Ovary (tissue), 9 donors: Measurements from ENCODE around the gene FBXL4. TPM values are rescaled to one million over a fixed set of nuclear protein-coding genes. Genes with fewer than 3 reads are reported as not detected.

Experiments used
- DNase-seq, 5 donors: peaks; one replicate each; pipeline ENCODE4 v3.0.0-alpha.2; 2019 to 2020
- H3K27ac ChIP-seq, 2 donors: fragments of 200-600 bp; one replicate each; pipeline versions ENCODE4 v1.5.1 to v1.8.0; 2019 to 2022
- H3K27me3 ChIP-seq: fragments of 200-600 bp; one replicate; pipeline ENCODE4 v1.8.0; 2022
- H3K36me3 ChIP-seq: fragments of 200-600 bp; sonication (generic); one replicate; pipeline ENCODE4 v1.5.1; 2019
- H3K4me1 ChIP-seq: one replicate; pipeline ENCODE4 v1.8.1; 2013; ENCODE audit warnings: mild to moderate bottlenecking, moderate library complexity; ENCODE audit not compliant: insufficient read depth
- H3K4me3 ChIP-seq: fragments of 200-600 bp; sonication (generic); one replicate; pipeline ENCODE4 v1.5.1; 2017
- H3K9me3 ChIP-seq, 2 donors: fragments of 200-600 bp in 1 of 2; sonication (generic) in 1 of 2; one replicate each; pipeline versions ENCODE4 v1.5.1 to v1.8.1; 2013 to 2019; ENCODE audit warnings: mild to moderate bottlenecking in 1 of 2, moderate library complexity in 1 of 2
- CTCF ChIP-seq, 3 donors: fragments of 450-650 bp in 2 of 3; fragments of 200-600 bp in 1 of 3; IDR thresholded peaks; one replicate each; pipeline versions ENCODE4 v1.5.1 to v1.8.0; 2016 to 2022; ENCODE audit warnings: antibody characterized with exemption in 3 of 3, mild to moderate bottlenecking in 1 of 3
- EP300 ChIP-seq: sonication (generic); formaldehyde crosslinking; IDR thresholded peaks from one replicate; pipeline ENCODE4 v1.6.1; 2017; ENCODE audit warnings: antibody characterized with exemption
- POLR2A ChIP-seq: fragments of 450-650 bp; IDR thresholded peaks from one replicate; pipeline ENCODE4 v1.6.1; 2017; ENCODE audit warnings: antibody characterized with exemption, mild to moderate bottlenecking, moderate library complexity
- WGBS, 3 donors: extraction: QIAGEN DNeasy Blood & Tissue Kit in 1 of 3; methylation state at CpG; one replicate each; pipeline versions ENCODE4 v1.1.5 to v1.1.7; 2013 to 2017; 5-methylcytosine and 5-hydroxymethylcytosine counted together
- intact Hi-C, 4 donors: fragments of 100-400 bp; cut with DNase I; formaldehyde crosslinking; loops; one replicate each; pipeline versions ENCODE4 v1.11.0 to v1.15.1; 2022 to 2023
- polyA plus RNA-seq, 2 donors: library from polyadenylated mRNA; stranded (reverse); fragments of 200-250 nt in 1 of 2; fragments of 350-450 nt in 1 of 2; fragmentation: Illumina TruSeq in 1 of 2; extraction: RNeasy Lipid Tissue Mini Kit (QIAGEN cat#74804) in 1 of 2; gene quantifications; one replicate each; pipeline ENCODE4 v1.2.3, GENCODE V29; 2013 to 2014
- total RNA-seq, 7 donors: library from RNA; depleted of rRNA in 2 of 7; stranded (reverse); fragments of >200 nt in 2 of 7; fragmentation: NEBNext Ultra II Directional in 3 of 7; extraction: Animal tissue kit (Norgen Biotek cat#: 25700) in 3 of 7; gene quantifications; one replicate each; pipeline versions ENCODE4 v1.1.0 to v1.2.4, GENCODE V29; 2016 to 2023
- donor health status: DM: no; HTN: no; CAD: no; lungs with moderate emphysema.
- donor health status: DM: no; HTN: no; CAD: no.
- donor health status: Bipolar disorder and iron deficiency.
- donor health status: DM: yes; HTN: yes; CAD: no.
- donor health status: DM: no; HTN: no; CAD: no.
- donor health status: DM: yes; HTN: yes; CAD: no.

The FBXL4 gene
- total and polyA plus RNA-seq, 9 donors: 7.3 to 29.0 (median 20.2) TPM

- intact Hi-C loops: no loop called here
- WGBS, 3 donors: 8% methylated on average over 43 to 44 of the region's 44 CpGs
- no peak for DNase-seq
Measured at GRCh38 chr6:98842342-98843180, 105.2 kb downstream of the FBXL4 start.

GRCh38 chr6:98841621-98842341 is 106.0 kb downstream of the FBXL4 start:
- WGBS, 3 donors: 24 to 29% (median 26%) methylated on average over 9 of the region's 9 CpGs

More at GRCh38 chr6:98842342-98843180, 105.2 kb downstream of the FBXL4 start:
- H3K27me3 ChIP-seq: no peaks in the 10 kb centered on the region
- H3K9me3 ChIP-seq: no peaks in the 10 kb centered on the region
- no peak for TF ChIP-seq EP300
- no peak for TF ChIP-seq POLR2A
- no peak for TF ChIP-seq CTCF (IDR thresholded peaks at IDR 0.05)
- no peaks in the 10 kb centered on the region for H3K36me3 ChIP-seq
- H3K27ac ChIP-seq: no peak overlapping the region
- peaks cover 2% of the 10 kb centered on the region for H3K4me1 ChIP-seq
- no peak overlapping the region for H3K4me3 ChIP-seq

GRCh38 chr6:98840996-98841513 is 106.7 kb downstream of the FBXL4 start:
- Histone ChIP-seq H3K4me1 (peaks cover 2% of the 10 kb centered on the region), H3K36me3 (no peaks in the 10 kb centered on the region), H3K9me3 (no peaks in the 10 kb centered on the region), H3K4me3 (no peak overlapping the region), H3K27ac (no peak overlapping the region), H3K27me3 (no peaks in the 10 kb centered on the region)
- TF ChIP-seq EP300: no peak
- no peak for TF ChIP-seq POLR2A
- no peak for TF ChIP-seq CTCF (IDR thresholded peaks at IDR 0.05)
- DNase-seq: no peak
- intact Hi-C loops: no loop called here

More at GRCh38 chr6:98841621-98842341, 106.0 kb downstream of the FBXL4 start:
- Histone ChIP-seq H3K36me3 (no peaks in the 10 kb centered on the region), H3K4me3 (no peak overlapping the region), H3K27ac (no peak overlapping the region), H3K9me3 (no peaks in the 10 kb centered on the region), H3K27me3 (no peaks in the 10 kb centered on the region), H3K4me1 (peaks cover 2% of the 10 kb centered on the region)
- intact Hi-C loops: no loop called here
- no peak for DNase-seq
- TF ChIP-seq POLR2A (no peak), EP300 (no peak), CTCF (IDR thresholded peaks at IDR 0.05) (no peak)

GRCh38 chr6:98840385-98840784 is 107.4 kb downstream of the FBXL4 start:
- no peak for DNase-seq
- Histone ChIP-seq H3K27me3 (no peaks in the 10 kb centered on the region), H3K36me3 (no peaks in the 10 kb centered on the region), H3K4me3 (no peak overlapping the region), H3K4me1 (peaks cover 7% of the 10 kb centered on the region), H3K9me3 (no peaks in the 10 kb centered on the region), H3K27ac (no peak overlapping the region)
- no peak for TF ChIP-seq CTCF (IDR thresholded peaks at IDR 0.05)
- no peak for TF ChIP-seq POLR2A
- TF ChIP-seq EP300: no peak
- 47 to 54% (median 54%) methylated on average over 6 of the region's 6 CpGs for WGBS, 3 donors
- intact Hi-C loops: no loop called here
